ENCODE results near the gene IFI35. TPM values are rescaled to one million over a fixed set of nuclear protein-coding genes. Genes with fewer than 3 reads are reported as not detected.
"Not testable (repeated sequence)": the region's sequence is repeated elsewhere in the genome, so short reads cannot be mapped to it uniquely, and the experiment has no call there.

The IFI35 gene
- 18.5 and 23.6 TPM in 2 replicates for total RNA-seq
- 25.6 TPM for polyA plus RNA-seq (2012)

- peak; percentile 78 for DNase-seq (ENCODE audit: low read depth)
These were observed at the start of gene IFI35 for GRCh38 chr17:43006639-43007551. Gene IFI35, plus strand, starts transcription at chr17:43006784. Its CDS starts 164 bp downstream, at chr17:43006948.

- peak; percentile 93 for DNase-seq (ENCODE audit: low read depth)
These were observed 42.2 kb upstream of the IFI35 start, which contains the start of gene AARSD1 for GRCh38 chr17:42964161-42964932. Gene AARSD1, minus strand, starts transcription at chr17:42964454. Its CDS starts 14 bp downstream, at chr17:42964440.

GRCh38 chr17:42967925-42968324 is 38.7 kb upstream of the IFI35 start:
- DNase-seq (ENCODE audit: low read depth): no peak

- no peak for DNase-seq (ENCODE audit: low read depth)
These were observed 37.5 kb upstream of the IFI35 start for GRCh38 chr17:42969001-42969581.

- DNase-seq (ENCODE audit: low read depth): no peak
These were observed 35.0 kb upstream of the IFI35 start for GRCh38 chr17:42971589-42971988.

GRCh38 chr17:42973323-42973722 is 33.3 kb upstream of the IFI35 start:
- not testable (repeated sequence) for DNase-seq (ENCODE audit: low read depth)

- DNase-seq (ENCODE audit: low read depth): no peak
These were observed 31.3 kb upstream of the IFI35 start for GRCh38 chr17:42975265-42975664.

GRCh38 chr17:42975701-42976100 is 30.9 kb upstream of the IFI35 start:
- not testable (repeated sequence) for DNase-seq (ENCODE audit: low read depth)

- peak; percentile 95 for DNase-seq (ENCODE audit: low read depth)
These were observed 26.9 kb upstream of the IFI35 start, which contains the start of gene PTGES3L for GRCh38 chr17:42979511-42980273. Gene PTGES3L, minus strand, starts transcription at chr17:42980080. Its CDS starts 27 bp downstream, at chr17:42980053.

GRCh38 chr17:42980274-42980765 is 26.3 kb upstream of the IFI35 start, which contains the start of gene RUNDC1:
Gene RUNDC1, plus strand, starts transcription at chr17:42980565. Its CDS starts 12 bp downstream, at chr17:42980577.
- peak; percentile 94 for DNase-seq (ENCODE audit: low read depth)

- peak; percentile 32 for DNase-seq (ENCODE audit: low read depth)
These were observed 25.7 kb upstream of the IFI35 start for GRCh38 chr17:42980766-42981397.

GRCh38 chr17:42982266-42982665 is 24.3 kb upstream of the IFI35 start:
- DNase-seq (ENCODE audit: low read depth): no peak

- DNase-seq (ENCODE audit: low read depth): no peak
These were observed 21.4 kb upstream of the IFI35 start for GRCh38 chr17:42985225-42985624.

GRCh38 chr17:42989141-42989540 is 17.4 kb upstream of the IFI35 start:
- no peak for DNase-seq (ENCODE audit: low read depth)

- DNase-seq (ENCODE audit: low read depth): no peak
These were observed 16.6 kb upstream of the IFI35 start for GRCh38 chr17:42989726-42990652.

GRCh38 chr17:42991471-42991870 is 15.1 kb upstream of the IFI35 start:
- DNase-seq (ENCODE audit: low read depth): no peak

- DNase-seq (ENCODE audit: low read depth): no peak
These were observed 13.7 kb upstream of the IFI35 start for GRCh38 chr17:42992872-42993271.

GRCh38 chr17:42993913-42994312 is 12.7 kb upstream of the IFI35 start:
- not testable (repeated sequence) for DNase-seq (ENCODE audit: low read depth)

Data from myocyte (in vitro differentiated cells).